AG04450 (cell line): ENCODE measurements around the gene TEX264. TPM values are rescaled to one million over a fixed set of nuclear protein-coding genes. Genes with fewer than 3 reads are reported as not detected.

Experiments
- CTCF ChIA-PET: fragments of 300-600, 350-600 bp; formaldehyde crosslinking; extraction: SDS; loops from one replicate; lab custom pipeline; 2022; ENCODE audit warnings: antibody characterized with exemption, inconsistent platforms; lab: Charles Lee
- POLR2A ChIA-PET: fragments of 350-600 bp; formaldehyde crosslinking; extraction: SDS; loops from one replicate; lab custom pipeline; 2021; ENCODE audit warnings: antibody characterized with exemption, inconsistent platforms; lab: Yijun Ruan, JAX
- DNase-seq: peaks from one replicate; pipeline ENCODE4 v3.0.0-alpha.2; 2011; ENCODE audit warnings: low read depth, low spot score
- H3K27ac ChIP-seq: one replicate; pipeline ENCODE4 v1.5.1; 2012; ENCODE audit warnings: low read depth, low read length, control low read depth
- H3K27me3 ChIP-seq: one replicate; pipeline ENCODE4 v1.6.0; 2012; ENCODE audit warnings: low read length; ENCODE audit not compliant: control insufficient read depth, insufficient read depth
- H3K4me3 ChIP-seq: 2 replicates; pipeline ENCODE4 v1.5.1; 2011; ENCODE audit warnings: mild to moderate bottlenecking, low read depth, low read length, control low read depth
- H3K9me3 ChIP-seq: 2 replicates; pipeline ENCODE4 v1.5.1; 2012; ENCODE audit warnings: low read length; ENCODE audit not compliant: control insufficient read depth, insufficient read depth
- polyA plus RNA-seq: library from polyadenylated mRNA; depleted of rRNA; stranded (reverse); fragments of >200 nt; gene quantifications from 2 replicates; pipeline ENCODE4 v1.2.3, GENCODE V29; 2011
- TF ChIP-seq, protein P1 (sequence below): IDR thresholded peaks from 2 replicates; pipeline ENCODE4 v1.5.1; 2011; ENCODE audit warnings: low read depth, low read length, control low read depth, inconsistent platforms

TEX264 gene
- polyA plus RNA-seq, 1 experiment, result 40.6 TPM

GRCh38 chr3:51704511-51704950, 33.5 kb downstream of the TEX264 start:
- no peak overlapping the region for H3K27ac ChIP-seq
- ChIA-PET CTCF (interaction anchor here (1.0 kb wide), 1 partner anchor 315 kb away, joined by 3 read pairs; no protein-coding TSS in a partner anchor), POLR2A (interaction anchor here (0.7 kb wide), 1 partner anchor 84 kb away, joined by 3 read pairs; no protein-coding TSS in a partner anchor)
- DNase-seq, result no peak
- H3K9me3 ChIP-seq, result no peaks in the 10 kb centered on the region; the same call in 1 of the 2 replicates
- H3K4me3 ChIP-seq, result no peak overlapping the region
- TF ChIP-seq, protein P1, sequence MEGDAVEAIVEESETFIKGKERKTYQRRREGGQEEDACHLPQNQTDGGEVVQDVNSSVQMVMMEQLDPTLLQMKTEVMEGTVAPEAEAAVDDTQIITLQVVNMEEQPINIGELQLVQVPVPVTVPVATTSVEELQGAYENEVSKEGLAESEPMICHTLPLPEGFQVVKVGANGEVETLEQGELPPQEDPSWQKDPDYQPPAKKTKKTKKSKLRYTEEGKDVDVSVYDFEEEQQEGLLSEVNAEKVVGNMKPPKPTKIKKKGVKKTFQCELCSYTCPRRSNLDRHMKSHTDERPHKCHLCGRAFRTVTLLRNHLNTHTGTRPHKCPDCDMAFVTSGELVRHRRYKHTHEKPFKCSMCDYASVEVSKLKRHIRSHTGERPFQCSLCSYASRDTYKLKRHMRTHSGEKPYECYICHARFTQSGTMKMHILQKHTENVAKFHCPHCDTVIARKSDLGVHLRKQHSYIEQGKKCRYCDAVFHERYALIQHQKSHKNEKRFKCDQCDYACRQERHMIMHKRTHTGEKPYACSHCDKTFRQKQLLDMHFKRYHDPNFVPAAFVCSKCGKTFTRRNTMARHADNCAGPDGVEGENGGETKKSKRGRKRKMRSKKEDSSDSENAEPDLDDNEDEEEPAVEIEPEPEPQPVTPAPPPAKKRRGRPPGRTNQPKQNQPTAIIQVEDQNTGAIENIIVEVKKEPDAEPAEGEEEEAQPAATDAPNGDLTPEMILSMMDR, result no peak
- H3K27me3 ChIP-seq, result peaks cover 17% of the 10 kb centered on the region

DNA sequence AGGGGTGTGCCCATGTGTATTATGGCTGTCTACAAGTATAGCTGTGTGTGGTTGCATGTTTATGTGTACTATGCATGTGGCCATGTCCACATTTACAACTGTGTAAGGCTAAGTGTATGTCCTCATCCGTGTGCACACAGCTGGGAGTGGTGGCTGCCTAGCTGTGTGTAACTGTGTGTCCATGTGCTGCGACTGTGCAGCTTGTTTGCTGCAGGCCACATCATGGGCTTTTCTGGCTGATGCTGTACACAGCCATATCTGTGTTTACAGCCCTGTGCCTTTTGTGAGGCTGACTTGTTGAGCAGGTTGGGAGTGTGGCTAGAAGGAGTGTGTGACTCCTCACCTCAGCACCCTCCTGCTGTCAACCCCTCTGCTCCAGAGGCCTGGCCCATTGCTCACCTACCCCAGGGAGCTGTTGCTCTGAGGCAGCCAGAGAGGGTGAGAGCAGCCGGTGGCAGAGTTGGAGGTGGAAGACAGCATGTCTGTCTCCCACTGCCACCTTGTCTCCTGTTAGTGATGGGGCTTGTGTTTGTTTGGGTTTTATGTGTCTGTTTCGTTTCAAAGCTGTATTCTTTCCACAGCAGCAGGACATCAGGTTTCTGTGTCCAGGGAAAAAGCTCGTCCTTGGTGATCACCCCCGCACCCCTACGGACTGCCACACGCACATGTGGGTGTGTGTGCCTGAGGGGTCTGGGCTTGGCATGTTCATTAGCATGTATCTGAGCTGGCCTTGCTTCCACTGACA, 34.4 kb downstream of the TEX264 start:
- H3K9me3 ChIP-seq, result no peaks in the 10 kb centered on the region; the same call in 1 of the 2 replicates
- TF ChIP-seq, protein P1, result no peak
- no peak overlapping the region for H3K4me3 ChIP-seq
- ChIA-PET POLR2A (no interaction called here), CTCF (interaction anchor here (1.0 to 1.4 kb wide), 2 partner anchors 23 to 316 kb away, joined by 3 read pairs; no protein-coding TSS in a partner anchor)
- DNase-seq, result no peak
- no peak overlapping the region for H3K27ac ChIP-seq
- H3K27me3 ChIP-seq, result peaks cover 17% of the 10 kb centered on the region

DNA sequence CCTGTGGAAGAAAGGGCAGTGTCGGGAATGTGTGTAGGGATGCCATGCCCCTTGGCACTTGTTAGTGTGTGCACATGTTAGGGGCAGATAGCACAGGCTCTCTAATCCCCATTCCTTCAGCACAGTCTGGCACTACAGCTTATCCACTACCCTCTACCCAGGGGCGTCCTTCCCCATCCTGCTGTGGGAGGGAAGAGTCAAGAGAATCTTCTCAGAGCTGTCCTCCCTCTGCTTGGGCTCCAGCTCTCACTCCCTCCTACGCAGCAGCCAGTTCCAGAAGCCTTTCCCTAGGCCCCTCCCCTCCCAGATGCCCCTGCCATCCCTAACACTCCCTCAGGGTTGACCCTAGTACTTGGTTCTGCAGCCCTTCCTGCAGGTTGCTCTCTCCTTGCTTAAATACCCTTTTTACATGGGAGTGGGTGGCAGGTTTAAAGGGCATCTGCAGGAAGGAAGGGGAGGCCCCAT, 35.0 kb downstream of the TEX264 start:
- ChIA-PET CTCF (interaction anchor here (1.4 to 1.8 kb wide), 2 partner anchors 13 to 24 kb away, joined by 3 read pairs; no protein-coding TSS in a partner anchor), POLR2A (interaction anchor here (0.6 kb wide), 1 partner anchor 207 kb away, joined by 3 read pairs; the partner anchor contains the start of gene DCAF1)
- H3K9me3 ChIP-seq, result no peaks in the 10 kb centered on the region; the same call in 1 of the 2 replicates
- H3K27ac ChIP-seq, result no peak overlapping the region
- no peak for DNase-seq
- H3K27me3 ChIP-seq, result peaks cover 19% of the 10 kb centered on the region
- H3K4me3 ChIP-seq, result no peak overlapping the region
- TF ChIP-seq, protein P1, result no peak

DNA sequence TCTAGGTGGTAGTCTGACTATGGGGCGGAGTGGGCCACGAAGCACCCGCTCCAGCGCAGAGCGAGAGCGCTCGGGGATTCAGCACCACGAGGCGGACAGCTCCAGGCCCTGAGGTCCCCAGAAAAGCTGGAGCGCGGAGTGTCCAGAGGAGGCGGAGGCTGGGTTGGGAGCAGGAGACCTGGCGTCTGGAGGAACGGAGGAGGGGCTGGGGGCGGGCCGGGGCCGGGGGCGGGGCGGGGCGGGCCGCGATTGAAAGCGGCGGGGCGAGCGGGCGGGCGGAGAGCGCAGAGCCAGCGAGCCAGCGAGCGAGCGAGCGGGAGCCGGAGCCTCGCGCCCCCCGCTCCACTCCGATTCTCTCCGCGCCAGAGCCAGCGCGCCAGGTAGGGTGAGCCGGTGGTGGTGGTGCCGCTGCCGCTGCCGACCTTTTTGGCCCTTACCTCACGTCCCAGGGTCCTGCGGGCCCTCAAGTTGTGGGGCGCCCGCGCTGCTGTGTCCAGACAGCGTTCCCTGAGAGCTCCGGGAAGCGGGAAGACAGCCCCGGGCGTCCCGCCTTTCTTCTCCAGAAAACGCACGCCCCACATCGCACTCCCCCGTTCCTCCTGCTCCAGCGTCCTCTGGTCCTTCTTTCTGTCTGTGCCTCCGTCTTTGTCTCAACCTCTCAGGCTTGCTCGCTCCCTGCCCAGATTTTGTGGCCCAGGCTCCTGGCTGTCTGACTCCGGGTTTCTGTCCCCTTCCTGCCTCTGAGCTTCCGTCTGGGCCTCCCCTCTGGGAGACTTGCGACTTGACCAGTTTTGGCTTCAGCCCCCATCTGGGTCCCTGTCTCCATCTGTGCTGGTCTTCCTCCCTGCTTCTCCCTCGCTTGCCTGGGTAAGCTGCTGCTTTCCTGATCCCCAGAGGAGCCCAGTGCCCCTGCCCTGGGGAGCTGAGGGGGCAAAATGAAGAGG, 36.0 kb downstream of the TEX264 start, which contains the start of gene GRM2:
Gene GRM2, plus strand, starts transcription at position 281 of the 944 bp plus-strand sequence. CDS start 1,916 bp downstream, outside the sequence.
- H3K9me3 ChIP-seq, result no peaks in the 10 kb centered on the region; the same call in 1 of the 2 replicates
- POLR2A ChIA-PET, result no interaction called here
- H3K27ac ChIP-seq, result no peak within 1 kb of the TSS
- CTCF ChIA-PET, result interaction anchor here (1.1 to 1.8 kb wide), 2 partner anchors 12 to 25 kb away, joined by 3 read pairs; no protein-coding TSS in a partner anchor
- H3K4me3 ChIP-seq, result peak within 1 kb of the TSS; percentile 53
- DNase-seq, result peak; percentile 38
- H3K27me3 ChIP-seq, result peaks cover 21% of the 10 kb centered on the region
- TF ChIP-seq, protein P1, result 0 out of 2 replicates have a peak, but pooled peaks have one; percentile 6
